Memory B cell (primary cell): Measurements from ENCODE around the gene EML6.

ENCODE experiments used
- ATAC-seq: fragments of 150-1000 bp; cut with Tn5 transposase; 2 replicates; pipeline ENCODE4 v1.10.0; 2021; ENCODE audit warnings: low read depth, mild to moderate bottlenecking, moderate library complexity
- DNase-seq, 2 donors: peaks; one replicate each; pipeline ENCODE4 v3.0.0; 2022; ENCODE audit warnings: low spot score in 2 of 2
- H3K27ac Mint-ChIP-seq: one replicate; pipeline ENCODE4 v1.8.0; 2022; ENCODE audit warnings: mild to moderate bottlenecking, moderate library complexity, mixed read lengths
- H3K27me3 Mint-ChIP-seq: one replicate; pipeline ENCODE4 v1.8.0; 2022; ENCODE audit warnings: mixed read lengths
- H3K36me3 Mint-ChIP-seq: one replicate; pipeline ENCODE4 v1.8.0; 2022; ENCODE audit warnings: mild to moderate bottlenecking, mixed read lengths
- H3K4me1 Mint-ChIP-seq: one replicate; pipeline ENCODE4 v1.8.0; 2022; ENCODE audit warnings: mixed read lengths
- H3K4me3 Mint-ChIP-seq: one replicate; pipeline ENCODE4 v1.8.0; 2022; ENCODE audit warnings: mild to moderate bottlenecking, moderate library complexity, mixed read lengths
- H3K9me3 Mint-ChIP-seq: one replicate; pipeline ENCODE4 v1.8.0; 2022; ENCODE audit warnings: mixed read lengths

The EML6 gene

DNA sequence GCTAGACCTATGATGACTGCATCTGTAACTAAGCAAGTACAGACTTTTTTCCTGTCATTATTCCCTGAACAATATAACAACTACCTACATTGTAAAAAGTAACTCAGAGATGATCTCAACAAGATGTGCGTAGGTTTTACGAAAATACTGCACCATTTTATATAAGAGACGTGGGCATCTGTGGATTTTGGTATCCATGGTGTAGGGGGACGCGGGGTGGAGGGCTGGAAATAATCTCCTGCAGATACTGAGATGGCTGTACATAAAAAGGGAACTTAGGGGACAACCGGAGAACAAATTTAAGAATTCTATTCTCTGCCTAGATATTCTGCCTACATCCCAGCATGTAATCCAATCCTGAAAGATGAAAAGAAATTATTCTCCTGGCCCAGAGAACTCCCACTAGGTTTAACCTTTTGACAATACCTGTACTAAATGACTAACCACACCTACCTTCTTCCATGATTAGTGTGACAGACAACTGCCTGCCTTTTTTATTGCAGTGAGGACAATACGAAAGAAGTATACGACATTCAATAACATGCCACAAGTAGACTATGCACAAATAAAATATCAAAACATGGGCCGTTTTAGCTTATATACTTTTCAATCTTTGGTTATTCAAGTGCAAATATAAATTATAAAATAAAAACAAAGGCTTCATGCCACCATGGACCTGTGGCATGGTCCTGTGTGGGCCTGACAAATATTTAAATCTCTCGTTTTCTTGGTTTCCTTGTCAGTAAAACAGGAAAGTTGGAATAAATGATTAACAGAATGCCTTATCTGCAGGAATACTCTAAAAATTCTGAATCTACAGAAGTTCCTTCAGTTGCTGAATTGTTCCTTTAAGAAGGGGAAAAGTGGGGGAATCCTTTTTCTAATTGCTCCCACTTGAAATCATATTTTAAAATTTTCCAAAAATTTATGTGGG, 280.5 kb downstream of the EML6 start:
- H3K4me1 Mint-ChIP-seq: peaks cover 54% of the 10 kb centered on the region
- DNase-seq (no peak), ATAC-seq (no peak)
- no peak overlapping the region for H3K27ac Mint-ChIP-seq
- H3K27me3 Mint-ChIP-seq: no peaks in the 10 kb centered on the region
- no peaks in the 10 kb centered on the region for H3K9me3 Mint-ChIP-seq
- no peak overlapping the region for H3K4me3 Mint-ChIP-seq
- no peaks in the 10 kb centered on the region for H3K36me3 Mint-ChIP-seq

DNA sequence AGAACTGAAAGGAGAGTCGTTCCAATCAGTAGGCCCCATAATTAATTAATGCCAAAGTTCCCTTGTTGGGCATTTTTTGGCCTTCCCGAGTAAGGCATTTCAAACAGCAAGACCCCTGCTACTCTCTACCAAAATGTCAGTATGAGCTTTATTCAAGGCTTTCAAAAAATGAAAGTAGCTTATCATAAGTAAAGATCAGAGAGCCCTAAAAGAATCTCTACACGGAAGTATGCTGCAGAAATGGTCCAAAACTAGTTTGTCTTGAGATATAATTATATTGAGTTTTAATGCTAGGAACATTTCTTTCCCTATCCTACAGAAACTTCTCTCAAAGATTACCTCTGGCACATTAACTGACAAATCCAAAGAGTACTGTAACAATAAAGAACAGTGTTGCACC, 282.8 kb downstream of the EML6 start:
- no peak for DNase-seq
- Mint-ChIP-seq H3K9me3 (no peaks in the 10 kb centered on the region), H3K27ac (peak overlapping the region; percentile 51), H3K36me3 (no peaks in the 10 kb centered on the region), H3K27me3 (no peaks in the 10 kb centered on the region), H3K4me1 (peaks cover 54% of the 10 kb centered on the region), H3K4me3 (no peak overlapping the region)
- ATAC-seq: no peak

GRCh38 chr2:55009277-55010060, 286.0 kb downstream of the EML6 start:
- H3K4me3 Mint-ChIP-seq: peak overlapping the region; percentile 80
- H3K27me3 Mint-ChIP-seq: no peaks in the 10 kb centered on the region
- ATAC-seq (peak; percentile 21), DNase-seq (no peak)
- no peaks in the 10 kb centered on the region for H3K9me3 Mint-ChIP-seq
- no peaks in the 10 kb centered on the region for H3K36me3 Mint-ChIP-seq
- H3K27ac Mint-ChIP-seq: peak overlapping the region; percentile 84
- peaks cover 41% of the 10 kb centered on the region for H3K4me1 Mint-ChIP-seq

- peak overlapping the region; percentile 84 for H3K27ac Mint-ChIP-seq
- ATAC-seq (peak; percentile 99), DNase-seq (peak; percentile 30 to 36)
- H3K27me3 Mint-ChIP-seq: no peaks in the 10 kb centered on the region
- H3K36me3 Mint-ChIP-seq: no peaks in the 10 kb centered on the region
- H3K4me1 Mint-ChIP-seq: peaks cover 38% of the 10 kb centered on the region
- H3K9me3 Mint-ChIP-seq: no peaks in the 10 kb centered on the region
- H3K4me3 Mint-ChIP-seq: peak overlapping the region; percentile 80
Measured at GRCh38 chr2:55010149-55010591, 286.7 kb downstream of the EML6 start.

- H3K4me3 Mint-ChIP-seq: no peak overlapping the region
Measured at GRCh38 chr2:55010915-55011314, 287.5 kb downstream of the EML6 start.

GRCh38 chr2:55011831-55012671, 288.6 kb downstream of the EML6 start:
- Mint-ChIP-seq H3K4me1 (peaks cover 29% of the 10 kb centered on the region), H3K27me3 (no peaks in the 10 kb centered on the region), H3K27ac (peak overlapping the region; percentile 41), H3K4me3 (no peak overlapping the region), H3K36me3 (no peaks in the 10 kb centered on the region), H3K9me3 (no peaks in the 10 kb centered on the region)
- DNase-seq: no peak
- no peak for ATAC-seq

More at GRCh38 chr2:55010915-55011314, 287.5 kb downstream of the EML6 start:
- H3K27ac Mint-ChIP-seq: peak overlapping the region; percentile 84
- H3K36me3 Mint-ChIP-seq: no peaks in the 10 kb centered on the region
- DNase-seq (no peak), ATAC-seq (no peak)
- no peaks in the 10 kb centered on the region for H3K27me3 Mint-ChIP-seq
- H3K4me1 Mint-ChIP-seq: peaks cover 37% of the 10 kb centered on the region
- no peaks in the 10 kb centered on the region for H3K9me3 Mint-ChIP-seq

DNA sequence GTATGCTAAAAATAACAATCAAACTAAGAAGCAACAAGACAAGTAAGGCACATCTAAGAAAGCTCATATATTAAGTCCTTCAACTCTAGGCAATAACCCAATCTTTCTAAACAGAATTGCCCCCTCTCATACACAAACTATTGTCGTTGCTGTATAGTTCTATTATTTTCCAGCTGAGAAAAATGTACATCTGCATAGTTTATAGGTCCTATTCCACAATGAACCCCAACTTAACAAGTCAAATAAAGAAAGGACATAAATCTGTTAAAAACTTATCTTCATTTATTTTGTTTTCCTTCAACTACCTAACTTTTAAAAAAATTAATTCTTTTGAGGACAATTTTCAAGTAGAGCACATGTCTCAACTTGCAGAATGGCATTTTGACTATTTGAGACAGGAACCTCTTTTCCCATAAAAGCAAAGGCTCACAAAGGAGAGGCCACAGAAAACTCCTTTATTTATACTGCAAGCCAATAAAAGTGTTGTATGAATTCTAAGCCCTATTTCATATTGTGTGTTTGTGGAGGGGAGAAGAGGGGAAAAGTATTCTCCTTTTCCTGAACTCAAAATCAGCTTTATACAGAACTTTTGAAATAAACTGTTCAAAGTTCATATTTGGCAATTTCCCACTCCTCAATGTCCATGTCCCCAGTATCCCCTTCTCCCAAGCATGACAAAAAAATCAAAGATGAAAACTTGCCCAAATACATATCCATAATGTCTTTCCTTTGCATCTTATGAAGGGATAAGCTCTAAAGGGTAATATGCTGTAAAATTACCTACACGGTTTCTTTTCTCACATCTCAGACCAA, 289.4 kb downstream of the EML6 start:
- ATAC-seq: no peak
- Mint-ChIP-seq H3K9me3 (no peaks in the 10 kb centered on the region), H3K27me3 (no peaks in the 10 kb centered on the region), H3K4me3 (no peak overlapping the region), H3K4me1 (peaks cover 25% of the 10 kb centered on the region), H3K36me3 (no peaks in the 10 kb centered on the region), H3K27ac (peak overlapping the region; percentile 41)
- no peak for DNase-seq

GRCh38 chr2:55013936-55014335, 290.5 kb downstream of the EML6 start:
- Mint-ChIP-seq H3K27ac (no peak overlapping the region), H3K4me1 (peaks cover 30% of the 10 kb centered on the region), H3K36me3 (no peaks in the 10 kb centered on the region), H3K9me3 (no peaks in the 10 kb centered on the region), H3K4me3 (no peak overlapping the region), H3K27me3 (no peaks in the 10 kb centered on the region)
- DNase-seq (no peak), ATAC-seq (no peak)

GRCh38 chr2:55014962-55015939, 291.8 kb downstream of the EML6 start:
- H3K36me3 Mint-ChIP-seq: no peaks in the 10 kb centered on the region
- ATAC-seq: peak; percentile 28
- peak overlapping the region; percentile 28 for H3K27ac Mint-ChIP-seq

DNA sequence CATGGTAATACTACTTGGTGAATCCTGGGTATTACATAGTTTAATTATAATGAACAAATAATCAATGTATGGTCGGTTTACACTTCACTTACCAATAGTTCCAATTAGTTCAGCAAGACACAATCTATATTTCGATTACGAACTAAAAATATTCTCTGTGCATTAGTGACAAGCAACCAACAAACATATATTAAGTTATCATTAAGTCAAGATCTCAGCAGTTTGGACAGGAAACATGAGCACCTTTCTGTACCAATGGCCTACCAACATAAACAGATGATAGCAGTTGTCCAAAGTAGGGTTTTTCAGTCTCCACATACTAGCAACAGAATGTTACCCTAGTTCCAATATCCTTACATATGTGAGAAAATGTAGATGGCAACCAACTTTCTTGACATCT, 294.0 kb downstream of the EML6 start:
- Mint-ChIP-seq H3K36me3 (no peaks in the 10 kb centered on the region), H3K4me3 (no peak overlapping the region), H3K27ac (peak overlapping the region; percentile 77), H3K4me1 (peaks cover 25% of the 10 kb centered on the region), H3K9me3 (no peaks in the 10 kb centered on the region), H3K27me3 (no peaks in the 10 kb centered on the region)
- no peak for ATAC-seq
- no peak for DNase-seq

More at GRCh38 chr2:55014962-55015939, 291.8 kb downstream of the EML6 start:
- Mint-ChIP-seq H3K4me3 (no peak overlapping the region), H3K9me3 (no peaks in the 10 kb centered on the region), H3K4me1 (peaks cover 32% of the 10 kb centered on the region), H3K27me3 (no peaks in the 10 kb centered on the region)
- DNase-seq: peak in 1 of 2 donors; percentile 29

DNA sequence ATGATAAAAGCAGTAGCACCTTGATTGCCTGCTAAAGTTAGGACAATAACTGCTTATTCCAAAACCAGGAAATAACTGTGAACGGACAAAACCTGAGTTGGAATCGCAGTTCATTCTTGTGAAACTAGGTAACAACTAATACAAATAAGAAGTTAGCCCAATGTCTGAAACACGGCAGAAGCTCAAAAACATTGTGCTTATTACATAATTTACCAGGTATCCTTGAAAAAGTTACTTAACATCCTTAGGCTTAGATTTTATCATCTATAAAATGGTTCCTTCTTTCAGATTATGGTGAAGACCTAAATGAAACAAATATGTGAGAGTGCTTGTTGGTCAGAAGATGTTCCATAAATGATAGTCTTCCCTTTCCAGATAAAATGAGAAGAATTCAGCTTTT, 294.4 kb downstream of the EML6 start:
- Mint-ChIP-seq H3K36me3 (no peaks in the 10 kb centered on the region), H3K4me1 (peaks cover 23% of the 10 kb centered on the region), H3K27me3 (no peaks in the 10 kb centered on the region), H3K9me3 (no peaks in the 10 kb centered on the region), H3K4me3 (no peak overlapping the region), H3K27ac (peak overlapping the region; percentile 77)
- ATAC-seq (no peak), DNase-seq (no peak)

DNA sequence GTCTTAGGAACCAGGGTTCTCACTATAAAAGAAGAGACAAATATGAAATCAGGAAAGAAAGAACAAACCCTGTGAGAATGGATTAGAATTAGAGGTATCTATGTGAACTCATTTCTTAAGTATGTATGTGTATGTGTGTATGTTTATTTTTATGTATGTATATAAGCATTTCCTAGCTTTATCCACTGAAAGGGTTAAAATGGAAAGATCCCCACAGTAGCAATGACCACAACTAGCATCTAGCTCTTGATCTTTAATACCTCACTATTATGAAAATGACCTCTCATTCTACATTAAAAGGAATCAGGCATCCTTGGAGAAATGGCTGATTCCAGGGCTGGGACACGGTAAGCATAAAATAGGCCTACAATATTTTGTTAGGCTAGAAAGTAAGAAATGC, 295.2 kb downstream of the EML6 start:
- H3K4me3 Mint-ChIP-seq: no peak overlapping the region
- no peak for ATAC-seq
- H3K4me1 Mint-ChIP-seq: peaks cover 23% of the 10 kb centered on the region
- DNase-seq: no peak
- no peaks in the 10 kb centered on the region for H3K27me3 Mint-ChIP-seq
- no peaks in the 10 kb centered on the region for H3K36me3 Mint-ChIP-seq
- H3K27ac Mint-ChIP-seq: peak overlapping the region; percentile 77
- H3K9me3 Mint-ChIP-seq: no peaks in the 10 kb centered on the region
